Trophoblast cell (in vitro differentiated cells and primary cell): ENCODE measurements around the gene ESR1.

Experiments used
- DNase-seq, 2 donors: peaks; one replicate each; pipeline ENCODE4 v3.0.0-alpha.2; 2016
- H2AFZ ChIP-seq: 2 replicates; pipeline ENCODE4 v1.6.1; 2013; ENCODE audit warnings: low read length, moderate library complexity, mild to moderate bottlenecking; ENCODE audit not compliant: insufficient read depth, poor library complexity
- H2AK5ac ChIP-seq: 2 replicates; pipeline ENCODE4 v1.6.1; 2013; ENCODE audit warnings: mild to moderate bottlenecking, low read length
- H2BK120ac ChIP-seq: 2 replicates; pipeline ENCODE4 v1.6.1; 2013; ENCODE audit warnings: low read length, mild to moderate bottlenecking, moderate library complexity; ENCODE audit not compliant: insufficient read depth, poor library complexity
- H2BK12ac ChIP-seq: 2 replicates; pipeline ENCODE4 v1.6.1; 2013; ENCODE audit warnings: mild to moderate bottlenecking, low read length, moderate library complexity
- H2BK5ac ChIP-seq: 2 replicates; pipeline ENCODE4 v1.6.1; 2013; ENCODE audit warnings: low read length, low read depth, moderate library complexity, mild to moderate bottlenecking; ENCODE audit not compliant: poor library complexity
- H3K14ac ChIP-seq: 2 replicates; pipeline ENCODE4 v1.6.1; 2013; ENCODE audit warnings: mild to moderate bottlenecking, low read length
- H3K18ac ChIP-seq: 2 replicates; pipeline ENCODE4 v1.6.1; 2013; ENCODE audit warnings: mild to moderate bottlenecking, low read length
- H3K23ac ChIP-seq: 2 replicates; pipeline ENCODE4 v1.6.1; 2013; ENCODE audit warnings: low read length
- H3K27ac ChIP-seq: 2 replicates; pipeline ENCODE4 v1.5.1; 2013; ENCODE audit warnings: low read depth, mild to moderate bottlenecking, inconsistent platforms, low read length, moderate library complexity
- H3K27me3 ChIP-seq: 2 replicates; pipeline ENCODE4 v1.6.1; 2013; ENCODE audit warnings: inconsistent platforms, mild to moderate bottlenecking, low read length, moderate library complexity; ENCODE audit not compliant: insufficient read depth
- H3K36me3 ChIP-seq, 2 experiments: 1 replicate in 1 of 2; 2 replicates in 1 of 2; pipeline ENCODE4 v1.6.1; 2013; ENCODE audit warnings: low read length in 2 of 2, mild to moderate bottlenecking in 2 of 2, moderate library complexity in 1 of 2; ENCODE audit not compliant: insufficient read depth in 2 of 2, control insufficient read depth in 1 of 2
- H3K4ac ChIP-seq: 2 replicates; pipeline ENCODE4 v1.6.1; 2013; ENCODE audit warnings: low read depth, mild to moderate bottlenecking, low read length, moderate library complexity
- H3K4me1 ChIP-seq, 2 experiments: 1 replicate in 1 of 2; 2 replicates in 1 of 2; pipeline ENCODE4 v1.6.1; 2013; ENCODE audit warnings: low read length in 2 of 2, mild to moderate bottlenecking in 2 of 2, moderate library complexity in 1 of 2; ENCODE audit not compliant: insufficient read depth in 2 of 2, control insufficient read depth in 1 of 2
- H3K4me2 ChIP-seq: 2 replicates; pipeline ENCODE4 v1.6.1; 2013; ENCODE audit warnings: inconsistent platforms, mild to moderate bottlenecking, low read length, moderate library complexity
- H3K4me3 ChIP-seq: 2 replicates; pipeline ENCODE4 v1.5.1; 2013; ENCODE audit warnings: mild to moderate bottlenecking, low read depth, low read length, inconsistent platforms
- H3K79me1 ChIP-seq: one replicate; pipeline ENCODE4 v1.6.1; 2013; ENCODE audit warnings: low read length
- H3K79me2 ChIP-seq: 2 replicates; pipeline ENCODE4 v1.6.1; 2013; ENCODE audit warnings: low read length, mild to moderate bottlenecking; ENCODE audit not compliant: control insufficient read depth, insufficient read depth, poor library complexity
- H3K9ac ChIP-seq: 2 replicates; pipeline ENCODE4 v1.6.1; 2013; ENCODE audit warnings: mild to moderate bottlenecking, low read length
- H3K9me3 ChIP-seq: 2 replicates; pipeline ENCODE4 v1.6.1; 2013; ENCODE audit warnings: low read depth, mild to moderate bottlenecking, control low read depth, inconsistent platforms, low read length; ENCODE audit not compliant: insufficient read depth
- H4K12ac ChIP-seq: 2 replicates; pipeline ENCODE4 v1.6.1; 2013; ENCODE audit warnings: low read depth, mild to moderate bottlenecking, low read length, moderate library complexity
- H4K8ac ChIP-seq: 2 replicates; pipeline ENCODE4 v1.6.1; 2013; ENCODE audit warnings: low read depth, mild to moderate bottlenecking, low read length, moderate library complexity
- H4K91ac ChIP-seq: one replicate; pipeline ENCODE4 v1.6.1; 2013; ENCODE audit warnings: low read depth, mild to moderate bottlenecking, low read length, moderate library complexity
- WGBS: extraction: QIAGEN DNeasy Blood & Tissue Kit; methylation state at CpG from one replicate; pipeline ENCODE4 v1.1.7; 2013; ENCODE audit warnings: missing lambda C conversion rate; ENCODE audit not compliant: insufficient read length, insufficient coverage; ENCODE audit errors: extremely low coverage; 5-methylcytosine and 5-hydroxymethylcytosine counted together

Gene ESR1

GRCh38 chr6:152054441-152054840 is 247.0 kb downstream of the ESR1 start:
- no peaks in the 10 kb centered on the region for H3K27me3 ChIP-seq
- no peak overlapping the region for H3K9ac ChIP-seq
- H3K4me3 ChIP-seq = no peak overlapping the region
- no peak overlapping the region for H2BK5ac ChIP-seq
- H3K27ac ChIP-seq = no peak overlapping the region
- H2AK5ac ChIP-seq = no peak overlapping the region
- H3K79me1 ChIP-seq = no peaks in the 10 kb centered on the region
- H3K14ac ChIP-seq = no peak overlapping the region
- no peaks in the 10 kb centered on the region for H3K4me1 ChIP-seq
- H3K36me3 ChIP-seq = no peaks in the 10 kb centered on the region
- no peak overlapping the region for H3K4ac ChIP-seq
- H3K79me2 ChIP-seq = no peaks in the 10 kb centered on the region
- no peak overlapping the region for H2BK12ac ChIP-seq
- H3K23ac ChIP-seq = no peak overlapping the region
- no peak overlapping the region for H3K4me2 ChIP-seq
- no peak overlapping the region for H2BK120ac ChIP-seq
- H3K18ac ChIP-seq = no peak overlapping the region
- WGBS = no CpG with 5 or more reads among the region's 7 CpGs
- no peak overlapping the region for H4K91ac ChIP-seq
- DNase-seq = peak in 1 of 2 donors; percentile 14
- no peak overlapping the region for H4K12ac ChIP-seq
- H2AFZ ChIP-seq = no peak overlapping the region
- no peak overlapping the region for H4K8ac ChIP-seq
- peaks cover 1% of the 10 kb centered on the region for H3K9me3 ChIP-seq

- no peak overlapping the region for H2BK5ac ChIP-seq
- WGBS = no CpG with 5 or more reads among the region's 4 CpGs
These were observed 248.0 kb downstream of the ESR1 start for GRCh38 chr6:152055517-152055916.

GRCh38 chr6:152057832-152058498 is 250.5 kb downstream of the ESR1 start:
- Histone ChIP-seq H3K23ac (no peak overlapping the region), H3K9me3 (no peaks in the 10 kb centered on the region), H3K4me1 (no peaks in the 10 kb centered on the region), H4K91ac (no peak overlapping the region), H3K4ac (no peak overlapping the region), H2BK5ac (no peak overlapping the region), H2BK120ac (no peak overlapping the region), H3K4me2 (no peak overlapping the region), H4K8ac (no peak overlapping the region), H3K36me3 (no peaks in the 10 kb centered on the region), H4K12ac (no peak overlapping the region), H3K9ac (no peak overlapping the region), H3K4me3 (no peak overlapping the region), H2AFZ (no peak overlapping the region), H3K14ac (no peak overlapping the region), H3K18ac (no peak overlapping the region), H2BK12ac (no peak overlapping the region), H3K27me3 (no peaks in the 10 kb centered on the region), H3K79me1 (no peaks in the 10 kb centered on the region), H3K79me2 (no peaks in the 10 kb centered on the region), H3K27ac (no peak overlapping the region), H2AK5ac (no peak overlapping the region)
- no peak for DNase-seq
- WGBS = no CpG with 5 or more reads among the region's 6 CpGs

More at GRCh38 chr6:152055517-152055916, 248.0 kb downstream of the ESR1 start:
- Histone ChIP-seq H3K79me2 (no peaks in the 10 kb centered on the region), H3K18ac (no peak overlapping the region), H3K4me2 (no peak overlapping the region), H3K4me1 (no peaks in the 10 kb centered on the region), H3K79me1 (no peaks in the 10 kb centered on the region), H2AFZ (no peak overlapping the region), H4K8ac (no peak overlapping the region), H3K36me3 (no peaks in the 10 kb centered on the region), H4K12ac (no peak overlapping the region), H3K4me3 (no peak overlapping the region), H3K23ac (no peak overlapping the region), H3K9me3 (peaks cover 1% of the 10 kb centered on the region), H3K14ac (no peak overlapping the region), H3K4ac (no peak overlapping the region), H2AK5ac (no peak overlapping the region), H3K27me3 (no peaks in the 10 kb centered on the region), H2BK120ac (no peak overlapping the region), H3K9ac (no peak overlapping the region), H3K27ac (no peak overlapping the region), H4K91ac (no peak overlapping the region), H2BK12ac (no peak overlapping the region)
- DNase-seq = no peak

- no peaks in the 10 kb centered on the region for H3K79me2 ChIP-seq
- no peaks in the 10 kb centered on the region for H3K4me1 ChIP-seq
- H2BK5ac ChIP-seq = no peak overlapping the region
- H2AFZ ChIP-seq = no peak overlapping the region
- no peak overlapping the region for H4K12ac ChIP-seq
- no peak overlapping the region for H4K8ac ChIP-seq
- no CpG with 5 or more reads among the region's 2 CpGs for WGBS
- H3K18ac ChIP-seq = no peak overlapping the region
- H2BK12ac ChIP-seq = no peak overlapping the region
- no peaks in the 10 kb centered on the region for H3K9me3 ChIP-seq
- H2AK5ac ChIP-seq = no peak overlapping the region
- DNase-seq = no peak
- no peak overlapping the region for H3K4me3 ChIP-seq
- H3K23ac ChIP-seq = no peak overlapping the region
- no peaks in the 10 kb centered on the region for H3K36me3 ChIP-seq
- H3K27ac ChIP-seq = no peak overlapping the region
- H3K9ac ChIP-seq = no peak overlapping the region
- no peak overlapping the region for H3K4me2 ChIP-seq
- H3K79me1 ChIP-seq = no peaks in the 10 kb centered on the region
- no peak overlapping the region for H4K91ac ChIP-seq
- no peak overlapping the region for H3K4ac ChIP-seq
- H2BK120ac ChIP-seq = no peak overlapping the region
- H3K27me3 ChIP-seq = no peaks in the 10 kb centered on the region
- no peak overlapping the region for H3K14ac ChIP-seq
These were observed 252.4 kb downstream of the ESR1 start for GRCh38 chr6:152059909-152060308.
